GM18858 (cell line): ENCODE results near the gene KLRC4.
"Not testable (repeated sequence)": the region's sequence is repeated elsewhere in the genome, so short reads cannot be mapped to it uniquely, and the experiment has no call there.

ENCODE experiments used
- ATAC-seq: cut with Tn5 transposase; IDR thresholded peaks from one replicate; pipeline ENCODE4 v1.9.1; 2021; ENCODE audit not compliant: unreplicated experiment

KLRC4 gene

DNA sequence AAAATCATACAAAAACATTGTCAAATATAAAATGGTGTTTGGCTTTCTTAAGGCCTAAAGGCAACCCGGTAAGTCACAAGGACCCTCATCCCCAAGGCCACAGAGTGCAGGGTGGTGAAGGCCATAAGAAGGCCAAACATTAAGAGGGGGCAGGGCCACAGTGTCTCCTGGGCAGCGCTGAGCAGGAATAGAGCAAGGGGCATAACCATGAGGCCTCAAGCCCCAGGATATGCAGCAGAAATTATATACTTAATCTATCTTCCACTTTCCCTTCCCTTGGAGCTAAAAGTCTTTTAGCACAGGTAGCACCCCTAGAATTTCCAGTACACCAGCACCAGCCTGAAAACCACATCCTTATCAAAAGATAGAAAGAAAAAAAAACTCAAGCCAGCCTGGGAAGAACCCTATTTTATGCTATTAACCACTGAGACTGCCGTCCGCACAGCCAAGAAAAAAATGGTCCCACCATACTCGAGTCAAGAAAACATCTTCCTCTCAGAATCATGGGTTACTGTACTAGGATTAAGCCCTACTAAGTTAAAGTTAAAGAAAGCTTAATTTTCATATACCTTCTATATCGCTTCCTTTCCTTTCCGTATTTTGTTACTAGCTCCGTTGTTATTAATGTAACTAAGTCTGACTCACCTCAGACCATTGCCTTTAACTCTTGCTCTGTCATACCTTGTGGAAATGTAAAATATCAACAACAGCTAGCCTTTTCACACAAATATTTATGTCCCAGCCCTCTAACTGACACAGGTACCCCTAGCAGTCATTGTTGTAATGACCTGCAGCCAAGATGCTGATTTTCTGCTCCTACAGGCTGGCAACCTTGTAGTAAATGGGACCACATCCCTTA lies 39.8 kb downstream of the KLRC4 start:
- ATAC-seq, result no peak

DNA sequence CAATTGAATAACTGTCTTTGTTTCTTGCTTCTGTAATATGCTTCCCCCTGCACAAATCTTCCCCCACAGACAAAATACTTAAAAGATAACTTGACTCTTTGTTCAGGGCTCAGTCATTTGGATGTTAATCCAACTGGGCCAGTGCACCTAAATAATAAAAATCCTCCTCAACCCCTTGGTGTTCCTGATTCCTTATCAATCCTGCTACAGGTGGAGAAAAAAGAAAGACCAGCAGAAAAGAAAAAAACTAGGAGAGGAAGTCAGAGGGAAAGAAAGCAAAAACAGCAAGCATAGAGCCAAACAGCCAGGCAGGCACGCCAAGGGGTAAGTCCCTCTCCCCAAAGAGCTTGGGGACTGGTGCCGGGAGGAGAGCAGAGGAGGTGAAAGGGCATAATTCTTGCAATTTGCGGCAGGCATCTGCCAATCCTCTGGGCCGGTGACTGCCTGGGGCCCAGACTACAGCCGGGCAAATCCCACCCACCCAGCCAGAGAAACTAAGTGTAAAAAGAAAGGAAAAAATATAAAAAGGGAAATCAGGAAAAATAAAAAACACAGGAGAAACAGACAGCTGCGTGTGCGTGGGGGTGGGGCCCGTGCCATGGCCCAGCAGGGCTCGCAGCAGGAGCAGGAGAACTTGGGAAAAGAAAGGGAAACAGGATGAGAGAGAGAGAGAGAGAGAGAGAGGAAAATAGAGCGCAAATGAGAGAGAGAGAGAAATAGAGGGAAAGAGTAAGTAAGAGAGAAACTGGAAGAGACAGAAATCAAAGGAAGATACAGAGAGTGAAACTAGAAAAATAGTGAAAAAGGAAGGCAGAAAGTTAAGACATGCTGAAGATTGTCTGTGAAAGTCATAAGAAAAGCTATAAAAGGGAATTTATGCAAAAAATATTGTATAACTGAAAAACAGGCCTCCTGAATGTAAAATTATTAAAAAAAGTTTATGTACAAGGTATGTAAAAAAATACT lies 41.1 kb downstream of the KLRC4 start:
- ATAC-seq, result no peak

- not testable (repeated sequence) for ATAC-seq
Observed at GRCh38 chr12:10367714-10368113, 41.8 kb downstream of the KLRC4 start.

GRCh38 chr12:10366875-10367274 lies 42.7 kb downstream of the KLRC4 start:
- no peak for ATAC-seq

DNA sequence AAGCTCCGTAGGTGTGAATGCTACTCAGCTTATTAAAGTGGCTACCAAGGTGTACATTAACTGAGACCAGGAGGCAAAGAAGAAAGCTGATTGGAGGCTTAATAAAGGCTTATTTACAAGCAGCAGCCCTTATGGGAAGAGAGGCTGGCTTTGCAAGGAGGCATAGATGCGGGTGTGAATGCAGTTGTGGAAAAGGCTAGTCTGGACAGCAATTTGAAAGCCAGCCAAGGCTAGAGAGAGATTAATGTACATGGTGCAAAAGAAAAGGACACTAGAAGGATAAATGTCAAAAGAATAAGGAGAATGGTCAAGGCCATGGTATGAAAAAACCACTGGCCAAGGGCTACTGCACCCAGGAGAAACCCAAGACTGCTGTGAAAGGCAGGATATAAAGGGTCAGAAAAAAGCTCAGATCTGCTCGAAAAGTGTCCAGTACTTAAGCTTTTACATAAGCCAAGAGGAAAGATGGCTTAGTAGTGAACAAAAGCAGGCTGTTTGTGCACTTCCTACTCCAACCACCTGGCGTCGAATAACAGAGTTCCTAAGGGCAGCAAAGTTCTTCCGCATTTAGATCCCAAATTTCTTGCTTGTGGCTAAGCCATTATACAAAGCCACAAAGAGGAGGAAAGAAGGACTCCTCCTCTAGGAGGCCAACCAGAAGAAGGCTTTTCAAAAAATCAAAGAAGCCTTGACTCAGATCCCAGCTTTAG lies 43.7 kb downstream of the KLRC4 start:
- ATAC-seq, result no peak

DNA sequence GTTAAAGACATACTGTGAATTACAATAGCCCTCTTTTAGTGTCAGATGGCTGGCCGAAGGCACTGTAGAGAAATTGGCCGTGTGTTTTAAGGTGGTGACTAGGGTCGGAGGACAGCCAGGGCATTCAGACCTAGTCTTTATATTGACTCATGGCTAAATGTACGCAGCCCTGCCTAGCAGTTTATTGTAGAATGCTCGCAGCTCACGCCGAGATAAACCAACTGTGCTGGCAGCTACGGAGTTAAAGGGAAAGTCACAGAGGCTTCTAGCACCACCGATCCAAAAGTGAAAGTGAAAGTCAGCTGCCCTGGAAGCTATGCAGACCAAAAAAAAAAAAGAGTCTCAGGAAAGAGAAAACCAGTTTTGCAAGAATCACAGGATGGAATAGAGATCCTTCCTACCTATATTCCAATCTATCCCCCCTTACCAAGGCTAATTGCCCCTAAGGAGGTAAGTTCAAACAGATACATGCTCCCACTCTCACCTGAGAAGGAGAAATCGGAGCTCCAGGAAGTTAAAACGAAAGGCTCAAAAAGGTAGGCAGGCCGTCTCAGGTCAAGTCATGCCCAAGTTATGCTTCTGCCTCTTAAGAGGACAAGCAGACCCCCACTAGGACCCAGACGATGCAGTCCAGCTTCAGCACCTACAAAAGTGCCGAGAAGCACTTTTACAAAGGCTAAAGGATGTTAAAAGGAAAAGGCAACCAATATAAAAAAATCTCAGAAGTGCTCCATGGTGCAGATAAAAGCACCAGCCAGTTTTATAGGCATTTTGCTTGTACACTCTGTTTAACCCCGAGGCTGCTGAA lies 44.5 kb downstream of the KLRC4 start:
- peak; percentile 27 for ATAC-seq

GRCh38 chr12:10363914-10364814 lies 45.4 kb downstream of the KLRC4 start:
- ATAC-seq, result peak; percentile 88

DNA sequence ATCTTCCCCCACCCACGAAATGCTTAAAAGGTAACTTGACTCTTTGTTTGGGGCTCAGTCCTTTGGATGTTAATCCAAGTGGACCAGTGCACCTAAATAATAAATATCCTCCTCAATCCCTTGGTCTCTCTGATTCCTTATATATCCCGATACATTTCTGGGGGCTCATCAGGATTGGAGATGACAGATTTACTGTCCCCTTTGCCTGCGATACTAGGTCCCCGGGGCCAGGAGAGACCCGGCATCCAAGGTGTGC lies 46.0 kb downstream of the KLRC4 start:
- no peak for ATAC-seq

- no peak for ATAC-seq
Observed at GRCh38 chr12:10362828-10363657, 46.5 kb downstream of the KLRC4 start.

DNA sequence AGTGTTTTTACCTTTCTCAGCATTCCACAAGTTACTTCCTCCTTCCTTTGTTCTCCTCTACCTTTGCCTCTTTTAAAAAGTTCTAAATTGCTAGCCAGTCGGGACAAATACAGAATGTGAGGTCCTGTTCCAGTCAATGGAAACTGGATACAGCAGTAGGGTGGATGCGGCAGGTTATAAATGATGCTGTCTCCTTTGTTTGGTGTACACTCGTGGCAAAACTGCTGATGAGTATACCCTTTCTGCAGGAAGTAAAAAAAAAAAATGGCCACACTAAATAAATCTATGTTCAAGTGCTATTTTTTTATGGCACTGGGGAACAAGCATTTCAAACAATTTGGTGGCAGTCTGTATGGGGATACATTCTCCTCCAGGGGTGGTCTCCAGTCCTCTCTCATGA lies 47.2 kb downstream of the KLRC4 start:
- ATAC-seq, result no peak

- no peak for ATAC-seq
Observed at GRCh38 chr12:10361622-10362021, 47.9 kb downstream of the KLRC4 start.

- ATAC-seq, result no peak
Observed at GRCh38 chr12:10361084-10361483, 48.5 kb downstream of the KLRC4 start.

DNA sequence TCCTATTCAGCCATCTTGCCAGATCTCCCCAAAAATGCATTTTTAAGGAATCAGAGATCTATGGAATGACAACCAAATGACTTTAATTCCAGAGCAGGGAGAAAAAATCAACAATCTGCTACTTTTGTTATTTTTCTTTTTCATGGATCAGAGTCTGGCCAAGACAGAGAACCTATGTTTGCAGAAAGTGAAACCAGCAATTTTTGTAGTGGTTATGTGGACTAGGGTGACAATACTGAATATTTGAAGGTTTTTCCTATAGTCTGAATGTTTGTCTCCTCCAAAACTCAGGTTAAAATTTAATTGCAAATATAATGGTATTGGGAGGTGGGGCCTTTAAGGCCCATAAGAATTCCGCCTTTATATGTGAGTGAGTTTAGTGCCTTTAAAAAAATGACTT lies 50.6 kb downstream of the KLRC4 start:
- no peak for ATAC-seq

- ATAC-seq, result no peak
Observed at GRCh38 chr12:10358131-10358530, 51.4 kb downstream of the KLRC4 start.
